ENCODE data around the gene PGK1. TPM values are rescaled to one million over a fixed set of nuclear protein-coding genes. Genes with fewer than 3 reads are reported as not detected.
"Not testable (repeated sequence)": the region's sequence is repeated elsewhere in the genome, so short reads cannot be mapped to it uniquely, and the experiment has no call there.

Gene PGK1
- total RNA-seq: 250 TPM
- long read RNA-seq, full-length matches to known transcripts: 579 of 622 reads
- long read RNA-seq, partial matches to known transcripts: 16 of 622 reads
- long read RNA-seq, other reads (novel, unspliced or antisense): 27 of 622 reads

DNA sequence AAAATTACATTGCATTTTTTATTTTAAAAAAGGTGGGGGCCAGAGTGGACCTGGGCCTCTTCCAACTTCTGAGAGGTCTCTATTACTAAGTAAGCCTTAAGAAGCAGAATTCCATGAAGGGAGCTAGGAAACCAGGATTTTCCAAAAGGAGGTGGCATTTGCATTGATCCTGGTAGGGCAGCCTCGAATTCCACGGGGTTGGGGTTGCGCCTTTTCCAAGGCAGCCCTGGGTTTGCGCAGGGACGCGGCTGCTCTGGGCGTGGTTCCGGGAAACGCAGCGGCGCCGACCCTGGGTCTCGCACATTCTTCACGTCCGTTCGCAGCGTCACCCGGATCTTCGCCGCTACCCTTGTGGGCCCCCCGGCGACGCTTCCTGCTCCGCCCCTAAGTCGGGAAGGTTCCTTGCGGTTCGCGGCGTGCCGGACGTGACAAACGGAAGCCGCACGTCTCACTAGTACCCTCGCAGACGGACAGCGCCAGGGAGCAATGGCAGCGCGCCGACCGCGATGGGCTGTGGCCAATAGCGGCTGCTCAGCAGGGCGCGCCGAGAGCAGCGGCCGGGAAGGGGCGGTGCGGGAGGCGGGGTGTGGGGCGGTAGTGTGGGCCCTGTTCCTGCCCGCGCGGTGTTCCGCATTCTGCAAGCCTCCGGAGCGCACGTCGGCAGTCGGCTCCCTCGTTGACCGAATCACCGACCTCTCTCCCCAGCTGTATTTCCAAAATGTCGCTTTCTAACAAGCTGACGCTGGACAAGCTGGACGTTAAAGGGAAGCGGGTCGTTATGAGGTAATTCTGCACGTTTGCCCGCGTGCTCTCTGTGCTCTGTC, at the start of gene PGK1:
Gene PGK1 (plus strand): TSS at position 626 of the 824 bp plus-strand sequence. CDS start 93 bp downstream, at position 719.
- TF ChIP-seq, protein P1, sequence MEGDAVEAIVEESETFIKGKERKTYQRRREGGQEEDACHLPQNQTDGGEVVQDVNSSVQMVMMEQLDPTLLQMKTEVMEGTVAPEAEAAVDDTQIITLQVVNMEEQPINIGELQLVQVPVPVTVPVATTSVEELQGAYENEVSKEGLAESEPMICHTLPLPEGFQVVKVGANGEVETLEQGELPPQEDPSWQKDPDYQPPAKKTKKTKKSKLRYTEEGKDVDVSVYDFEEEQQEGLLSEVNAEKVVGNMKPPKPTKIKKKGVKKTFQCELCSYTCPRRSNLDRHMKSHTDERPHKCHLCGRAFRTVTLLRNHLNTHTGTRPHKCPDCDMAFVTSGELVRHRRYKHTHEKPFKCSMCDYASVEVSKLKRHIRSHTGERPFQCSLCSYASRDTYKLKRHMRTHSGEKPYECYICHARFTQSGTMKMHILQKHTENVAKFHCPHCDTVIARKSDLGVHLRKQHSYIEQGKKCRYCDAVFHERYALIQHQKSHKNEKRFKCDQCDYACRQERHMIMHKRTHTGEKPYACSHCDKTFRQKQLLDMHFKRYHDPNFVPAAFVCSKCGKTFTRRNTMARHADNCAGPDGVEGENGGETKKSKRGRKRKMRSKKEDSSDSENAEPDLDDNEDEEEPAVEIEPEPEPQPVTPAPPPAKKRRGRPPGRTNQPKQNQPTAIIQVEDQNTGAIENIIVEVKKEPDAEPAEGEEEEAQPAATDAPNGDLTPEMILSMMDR (IDR thresholded peaks at IDR 0.05): no peak
- peak within 1 kb of the TSS; percentile 96 for H3K27ac ChIP-seq
- H3K9me3 ChIP-seq: no peaks in the 10 kb centered on the region
- intact Hi-C loops (cut with DNase I): no loop called here
- peak within 1 kb of the TSS; percentile 70 for H3K4me3 ChIP-seq
- no peaks in the 10 kb centered on the region for H3K36me3 ChIP-seq
- peaks cover 16% of the 10 kb centered on the region for H3K4me1 ChIP-seq
- ATAC-seq (peak; percentile 98), DNase-seq (peak; percentile 98)
- no peaks in the 10 kb centered on the region for H3K27me3 ChIP-seq

GRCh38 chrX:78063687-78064086, 40.4 kb upstream of the PGK1 start:
- ATAC-seq (no peak), DNase-seq (no peak)
- Histone ChIP-seq H3K4me1 (no peaks in the 10 kb centered on the region), H3K4me3 (no peak overlapping the region), H3K9me3 (no peaks in the 10 kb centered on the region), H3K27ac (no peak overlapping the region), H3K36me3 (no peaks in the 10 kb centered on the region), H3K27me3 (no peaks in the 10 kb centered on the region)
- intact Hi-C loops (cut with DNase I): no loop called here
- TF ChIP-seq, protein P1 (IDR thresholded peaks at IDR 0.05): no peak

DNA sequence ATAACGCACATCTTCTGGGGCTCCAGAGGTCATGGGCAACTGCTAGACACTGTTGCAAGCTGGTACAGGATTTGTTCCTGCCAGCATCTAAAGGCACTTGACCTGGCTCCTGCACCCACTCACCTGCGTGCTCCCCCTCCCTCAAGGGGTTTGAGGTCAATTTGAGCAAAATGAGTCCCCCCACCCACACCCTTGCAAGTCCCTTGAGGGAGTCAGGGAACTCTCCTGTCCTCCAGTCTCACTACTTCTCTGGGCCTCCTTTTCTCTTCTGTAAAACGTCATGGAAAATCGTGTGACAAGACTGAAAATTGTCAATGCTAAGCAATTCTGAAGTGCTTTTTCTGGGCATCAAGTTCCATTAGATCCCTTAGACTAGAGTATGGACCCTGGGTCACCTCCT, 39.9 kb upstream of the PGK1 start:
- DNase-seq: no peak
- H3K36me3 ChIP-seq: no peaks in the 10 kb centered on the region
- H3K27ac ChIP-seq: no peak overlapping the region
- no peaks in the 10 kb centered on the region for H3K9me3 ChIP-seq
- no peaks in the 10 kb centered on the region for H3K4me1 ChIP-seq
- TF ChIP-seq, protein P1 (IDR thresholded peaks at IDR 0.05): no peak
- H3K4me3 ChIP-seq: no peak overlapping the region
- ATAC-seq: no peak
- intact Hi-C loops (cut with DNase I): no loop called here
- no peaks in the 10 kb centered on the region for H3K27me3 ChIP-seq

- DNase-seq; H3K36me3 ChIP-seq; intact Hi-C loops (cut with DNase I); H3K9me3 ChIP-seq; H3K4me3 ChIP-seq; H3K4me1 ChIP-seq; H3K27ac ChIP-seq; H3K27me3 ChIP-seq; ATAC-seq: not testable (repeated sequence)
Observed at GRCh38 chrX:78064698-78065601, 39.1 kb upstream of the PGK1 start.

DNA sequence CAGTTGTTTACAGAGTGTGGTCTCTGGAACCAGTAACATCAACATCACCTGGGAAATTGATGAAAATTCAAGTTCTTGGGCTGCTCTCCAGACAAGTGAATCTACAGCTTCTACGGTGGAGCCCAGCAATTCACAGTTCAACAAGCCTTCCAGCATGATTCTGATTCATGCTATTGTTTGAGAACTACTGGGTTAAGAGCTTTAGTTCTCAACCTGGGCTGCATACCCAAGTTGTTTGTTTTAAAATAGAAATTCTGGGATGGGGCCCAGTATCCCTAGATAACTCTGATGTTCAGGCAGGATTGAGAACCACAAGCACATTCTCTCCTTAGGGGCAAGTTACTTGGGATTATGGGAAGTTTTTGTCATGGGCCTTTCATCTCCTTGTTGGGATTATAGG, 37.9 kb upstream of the PGK1 start:
- TF ChIP-seq, protein P1 (IDR thresholded peaks at IDR 0.05): no peak
- ATAC-seq (no peak), DNase-seq (no peak)
- Histone ChIP-seq H3K4me3 (no peak overlapping the region), H3K36me3 (no peaks in the 10 kb centered on the region), H3K9me3 (no peaks in the 10 kb centered on the region), H3K27ac (no peak overlapping the region), H3K27me3 (no peaks in the 10 kb centered on the region), H3K4me1 (no peaks in the 10 kb centered on the region)
- intact Hi-C loops (cut with DNase I): no loop called here

Measured in upper lobe of right lung (tissue), 1 donor.